Measurements from ENCODE around the gene TCF12.

TCF12 gene

DNA sequence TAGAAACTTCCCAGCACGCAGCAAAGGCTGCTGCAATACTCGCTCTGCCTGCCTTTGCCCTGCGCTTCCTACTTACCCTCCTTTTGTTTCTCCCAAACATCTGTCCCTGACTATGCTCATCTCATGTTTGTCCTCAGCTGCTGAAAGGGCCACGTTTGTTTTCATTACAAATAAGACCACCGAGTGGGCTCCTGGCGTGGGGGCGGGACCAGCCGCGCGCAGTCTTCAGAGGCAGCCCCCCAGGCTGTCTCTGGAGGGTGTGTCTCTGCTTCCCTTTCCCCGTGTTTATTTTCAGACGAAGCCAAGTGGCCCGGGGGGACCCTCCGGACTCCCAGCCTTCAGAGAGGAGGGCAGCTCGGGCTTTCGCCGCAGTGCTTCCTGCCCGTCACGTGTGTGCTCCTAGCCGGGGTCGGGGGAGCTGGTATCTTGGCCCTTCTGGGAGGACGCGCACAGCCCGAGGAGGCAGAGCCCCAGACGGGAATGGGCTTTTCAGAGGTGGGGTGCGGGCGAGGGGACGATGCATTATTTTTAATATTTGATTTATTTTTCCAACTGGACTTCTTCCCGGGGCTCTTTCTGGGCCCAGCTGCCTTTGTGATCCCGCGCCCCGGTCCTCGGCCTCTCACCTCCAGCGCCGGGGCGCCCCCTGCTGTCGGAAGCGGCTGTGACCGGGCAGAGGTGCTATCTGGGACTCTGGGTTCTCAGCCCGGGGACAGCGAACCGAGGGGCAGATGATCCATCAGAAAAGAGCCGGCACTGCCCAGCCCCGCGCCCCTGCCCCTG, 387.9 kb downstream of the TCF12 start:
- peak; percentile 68 to 87 for DNase-seq

DNA sequence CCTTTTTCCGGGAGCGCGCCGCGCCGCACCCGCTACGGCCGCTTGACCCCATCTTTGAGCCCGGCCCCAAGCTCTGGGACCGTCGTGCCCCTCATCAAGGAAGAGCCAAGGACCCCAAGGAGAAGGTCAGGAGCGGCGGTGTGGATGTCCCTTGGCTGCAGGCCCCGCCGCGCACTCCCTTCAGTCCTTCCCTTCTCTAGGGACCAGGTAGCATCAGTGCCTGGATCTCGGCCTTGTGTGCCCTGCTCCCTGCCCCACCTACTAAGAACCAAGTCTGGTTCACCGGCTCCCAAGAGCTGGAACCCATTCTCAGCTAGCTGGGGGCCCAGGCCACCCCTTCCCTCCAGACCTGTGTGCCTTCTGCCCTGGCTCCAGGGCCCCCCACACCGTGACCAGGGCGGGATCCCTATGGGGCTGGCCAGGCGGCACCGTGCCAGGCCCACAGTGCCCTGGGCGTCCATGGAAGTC, 388.5 kb downstream of the TCF12 start:
- DNase-seq, result peak in 1 of 2 experiments; percentile 42

DNA sequence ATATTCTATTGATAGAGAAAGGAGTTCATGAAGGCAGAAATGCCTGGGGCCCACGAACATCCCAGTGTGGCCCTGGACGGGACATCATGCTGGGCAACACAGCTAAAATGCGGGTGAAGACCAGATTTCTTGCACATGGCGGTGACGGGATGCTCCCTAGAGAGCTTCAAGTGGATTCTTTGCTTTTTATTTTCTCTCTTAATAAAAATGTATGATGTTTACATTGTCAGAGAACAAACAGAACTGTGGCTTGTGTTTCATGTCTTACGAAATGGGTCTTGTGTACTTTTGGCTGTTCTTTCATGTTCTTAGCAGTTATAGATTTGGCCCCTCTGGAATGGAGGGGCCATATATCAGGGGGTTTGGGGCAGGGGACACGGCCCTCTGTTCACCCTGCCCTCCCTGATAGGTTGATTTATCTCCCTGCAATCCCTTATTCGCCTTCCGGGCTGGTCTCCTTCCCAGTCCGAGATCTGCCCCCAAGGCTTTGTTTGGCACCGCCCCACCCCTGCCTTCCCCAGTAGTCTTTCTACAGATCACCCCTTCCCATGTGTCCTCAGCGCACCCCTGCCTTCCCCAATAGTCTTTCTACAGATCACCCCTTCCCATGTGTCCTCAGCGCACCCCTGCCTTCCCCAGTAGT, 389.2 kb downstream of the TCF12 start:
- DNase-seq, result no peak

DNA sequence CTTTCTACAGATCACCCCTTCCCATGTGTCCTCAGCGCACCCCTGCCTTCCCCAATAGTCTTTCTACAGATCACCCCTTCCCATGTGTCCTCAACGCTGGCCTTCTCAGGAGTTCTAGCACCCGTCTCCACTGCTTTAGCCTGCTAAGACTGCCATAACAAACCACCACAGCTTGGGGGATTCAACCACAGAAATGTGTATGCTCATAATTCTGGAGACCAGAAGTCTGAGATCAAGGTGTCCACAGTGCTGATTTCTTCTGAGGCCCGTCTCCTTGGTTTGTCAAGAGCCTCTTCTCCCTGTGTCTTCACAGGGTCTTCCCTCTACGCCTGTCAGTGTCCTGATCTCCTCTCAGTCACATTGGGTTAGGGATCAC, 389.7 kb downstream of the TCF12 start:
- DNase-seq, result no peak

DNA sequence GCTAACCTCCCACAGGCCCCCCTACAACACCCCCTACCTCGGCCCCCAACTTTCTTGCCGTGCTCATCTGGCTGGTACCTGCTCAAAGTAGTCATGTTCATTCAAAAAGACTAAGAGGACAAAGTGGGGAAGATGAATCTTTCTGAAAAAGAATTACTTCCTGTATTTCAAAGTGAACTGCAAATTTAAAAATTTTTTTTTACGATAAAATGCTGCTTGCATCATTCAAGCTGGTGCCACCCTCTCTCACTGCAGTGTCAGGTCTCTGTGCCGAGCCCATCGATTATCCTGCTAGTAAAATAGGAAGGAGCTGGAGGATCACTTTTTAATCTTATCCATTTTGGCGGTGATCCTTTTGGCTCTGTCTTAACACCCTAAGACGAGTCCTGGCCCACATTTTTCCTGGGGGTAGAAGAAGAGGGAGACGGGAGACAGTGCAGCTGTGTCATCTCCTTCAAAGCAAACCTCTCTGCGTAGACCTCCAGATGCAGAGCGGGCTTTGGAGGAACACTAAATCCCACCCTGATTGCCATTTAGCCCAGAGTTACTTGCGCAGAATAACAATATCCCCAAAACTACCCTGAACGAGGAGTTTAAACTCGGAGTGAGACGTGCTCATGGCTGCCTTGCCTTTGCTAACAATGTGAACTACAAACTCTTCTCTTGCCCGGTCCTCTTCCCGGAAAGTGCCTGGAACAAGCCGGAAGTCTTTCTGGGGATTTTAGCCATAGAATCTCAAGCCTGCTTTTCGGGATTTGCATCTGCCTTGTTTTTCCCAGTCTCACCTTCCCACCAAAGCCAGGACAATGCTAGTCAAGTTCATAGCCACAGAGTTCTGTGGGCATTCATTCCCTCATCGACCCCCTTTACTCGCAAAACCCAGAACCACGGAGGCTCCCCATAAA, 391.7 kb downstream of the TCF12 start:
- DNase-seq, result no peak

DNA sequence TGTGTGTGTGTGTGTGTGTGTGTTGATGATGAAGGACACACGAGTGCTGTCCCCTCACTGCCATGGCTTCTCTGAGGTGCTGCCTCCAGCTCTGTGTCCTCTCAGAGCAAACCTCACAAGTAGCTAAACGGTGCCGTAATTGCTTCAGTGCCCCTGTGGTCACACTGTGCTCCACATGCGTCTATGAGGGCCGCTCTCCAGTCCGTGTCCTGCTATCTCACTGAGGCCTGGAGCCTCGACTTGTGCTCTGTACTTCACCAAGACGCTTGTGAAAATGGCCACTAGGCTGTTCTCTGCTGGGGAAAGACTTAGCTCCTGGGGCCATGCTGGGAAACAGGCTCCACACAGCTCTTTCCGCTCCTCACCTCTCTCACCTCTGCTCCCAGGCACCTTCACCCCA, 392.4 kb downstream of the TCF12 start:
- no peak for DNase-seq

DNA sequence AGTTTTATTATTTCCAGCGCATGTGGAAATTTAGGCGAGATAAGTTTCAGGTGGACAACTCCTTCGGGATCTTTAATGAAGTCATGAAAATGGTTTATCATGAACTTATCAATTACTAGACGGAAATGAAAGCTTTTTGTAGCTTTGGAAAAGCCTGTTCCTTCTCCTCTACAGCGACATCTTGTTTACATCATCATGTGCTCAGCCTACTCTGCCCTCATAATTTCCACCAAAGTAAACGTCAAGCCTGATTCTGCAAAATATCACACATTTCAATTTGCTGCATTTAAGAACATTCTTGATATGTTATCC, 393.5 kb downstream of the TCF12 start:
- no peak for DNase-seq

DNA sequence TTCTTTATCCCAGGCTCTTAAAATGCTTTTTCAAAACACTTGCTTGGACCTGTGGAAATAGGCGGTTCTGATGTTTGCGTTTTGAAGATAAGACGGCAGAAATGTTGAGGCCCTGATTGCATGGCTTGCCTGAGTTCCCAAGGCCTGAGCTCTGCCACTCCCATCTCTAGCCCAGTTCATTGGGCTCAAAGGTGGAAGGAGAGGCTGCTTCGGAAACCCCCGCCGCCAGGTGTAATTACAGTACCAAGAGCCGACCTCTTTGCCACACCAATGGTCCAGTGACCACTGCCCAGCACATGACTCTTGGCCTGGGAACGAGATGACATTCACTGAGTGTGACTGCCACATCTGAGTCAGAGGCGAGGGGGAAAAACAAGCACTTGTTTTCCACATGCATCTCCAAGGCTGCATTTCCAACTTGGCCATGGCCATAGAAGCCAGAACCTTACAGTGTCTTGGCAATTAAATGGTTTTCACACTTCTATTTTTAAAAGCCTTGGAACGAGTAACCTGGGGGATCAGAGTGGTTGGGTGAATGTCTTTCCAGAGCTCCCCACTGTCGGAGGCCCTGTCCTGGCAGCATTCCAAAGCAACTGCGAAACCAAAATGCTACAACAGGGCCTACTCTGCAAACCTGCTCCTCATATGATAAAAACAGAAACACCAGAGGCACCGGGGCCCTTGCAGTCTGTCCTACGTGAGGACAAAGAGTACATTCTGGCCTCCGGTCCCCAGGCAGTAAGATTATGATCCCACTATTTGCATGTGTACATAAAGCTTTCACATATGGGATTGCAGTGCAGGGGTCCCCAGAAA, 394.1 kb downstream of the TCF12 start:
- peak; percentile 97 for DNase-seq

DNA sequence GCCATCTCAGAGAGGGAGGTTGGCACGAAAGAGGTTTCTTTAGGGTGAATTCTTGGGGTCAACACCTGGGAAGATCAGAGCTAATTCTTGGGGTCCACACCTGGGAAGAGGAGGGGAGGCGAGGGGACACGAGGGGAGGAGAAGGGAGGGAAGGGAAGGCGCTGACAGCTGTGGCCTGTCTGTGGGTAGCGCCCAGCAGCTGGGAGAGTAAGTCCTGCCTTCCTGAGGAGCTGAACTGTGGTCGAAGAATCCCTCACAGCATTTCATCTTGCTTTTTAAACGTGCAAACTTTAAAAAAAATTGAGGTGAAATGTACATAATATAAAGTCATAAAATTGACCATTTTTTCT, 394.7 kb downstream of the TCF12 start:
- DNase-seq, result peak; percentile 79 to 82

DNA sequence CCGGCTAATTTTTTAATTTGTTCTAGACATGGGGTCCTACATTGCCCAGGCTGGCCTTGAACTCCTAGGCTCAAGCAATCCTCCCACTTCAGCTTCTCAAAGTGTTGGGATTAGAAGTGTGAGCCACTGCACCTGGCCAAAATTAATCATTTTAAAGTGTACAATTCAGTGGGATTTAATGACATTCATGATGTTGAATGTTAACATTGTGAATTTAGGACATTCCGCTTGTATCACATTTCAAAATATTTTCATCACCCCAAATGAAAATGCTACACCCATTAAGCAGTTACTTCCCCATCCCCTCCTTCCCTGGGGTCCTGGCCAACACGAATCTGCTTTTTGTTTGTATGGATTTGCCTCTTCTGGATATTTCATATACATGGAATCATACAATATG, 395.8 kb downstream of the TCF12 start:
- no peak for DNase-seq

DNA sequence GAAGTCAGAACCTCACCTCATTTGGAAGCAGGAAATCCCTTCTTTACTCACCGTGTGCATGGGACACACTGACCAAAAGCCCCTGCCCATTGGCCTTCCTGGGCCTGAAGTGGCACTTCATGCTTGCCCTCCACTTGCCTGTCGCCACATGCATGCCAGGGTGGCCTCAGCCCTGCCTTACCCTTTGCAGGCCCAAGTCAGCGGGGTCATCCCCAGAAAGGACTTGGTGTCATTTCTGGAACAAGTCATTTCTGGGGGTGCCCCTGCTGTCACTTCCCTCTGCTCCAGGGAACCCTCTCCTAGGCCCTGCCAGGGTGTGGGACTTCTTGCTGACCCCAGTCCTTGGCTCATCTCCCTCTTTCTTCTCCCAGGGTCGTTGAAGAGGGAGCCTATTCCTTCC, 398.0 kb downstream of the TCF12 start:
- no peak for DNase-seq

DNA sequence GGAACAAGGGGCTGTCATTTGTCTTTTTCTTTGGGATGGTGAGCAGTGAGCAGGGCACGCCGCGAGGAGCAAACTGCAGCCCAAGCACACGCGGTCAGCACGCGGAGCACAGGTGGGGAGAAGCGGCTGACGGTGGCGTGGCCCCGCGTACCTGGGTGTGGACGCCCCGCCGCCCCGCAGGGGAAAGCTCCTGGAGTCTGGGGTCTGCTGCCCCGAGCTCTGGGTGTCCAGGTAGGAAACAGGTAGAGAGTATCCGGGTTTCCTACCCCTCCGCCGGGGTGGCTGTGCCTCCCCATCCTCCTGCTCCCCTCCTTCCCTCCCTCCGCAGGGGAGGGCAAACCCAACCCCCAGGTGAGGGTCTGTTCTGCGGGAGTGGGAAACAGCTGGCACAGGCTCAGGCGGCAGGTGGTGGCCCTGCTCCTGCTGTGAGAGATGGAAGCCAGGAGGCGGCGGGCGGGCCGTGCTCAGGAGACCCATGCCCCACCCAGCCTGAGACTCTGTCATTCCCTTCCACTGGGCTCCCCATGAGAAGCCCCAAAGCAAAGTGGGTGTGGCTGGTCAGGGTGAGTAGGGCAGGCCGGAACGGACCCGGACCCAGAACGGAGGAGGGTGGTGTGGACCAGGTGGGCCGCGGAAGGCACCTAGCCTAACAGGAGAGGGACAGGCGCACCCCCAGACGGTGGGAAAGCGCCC, 400.9 kb downstream of the TCF12 start:
- DNase-seq, result peak in 1 of 2 experiments; percentile 9

DNA sequence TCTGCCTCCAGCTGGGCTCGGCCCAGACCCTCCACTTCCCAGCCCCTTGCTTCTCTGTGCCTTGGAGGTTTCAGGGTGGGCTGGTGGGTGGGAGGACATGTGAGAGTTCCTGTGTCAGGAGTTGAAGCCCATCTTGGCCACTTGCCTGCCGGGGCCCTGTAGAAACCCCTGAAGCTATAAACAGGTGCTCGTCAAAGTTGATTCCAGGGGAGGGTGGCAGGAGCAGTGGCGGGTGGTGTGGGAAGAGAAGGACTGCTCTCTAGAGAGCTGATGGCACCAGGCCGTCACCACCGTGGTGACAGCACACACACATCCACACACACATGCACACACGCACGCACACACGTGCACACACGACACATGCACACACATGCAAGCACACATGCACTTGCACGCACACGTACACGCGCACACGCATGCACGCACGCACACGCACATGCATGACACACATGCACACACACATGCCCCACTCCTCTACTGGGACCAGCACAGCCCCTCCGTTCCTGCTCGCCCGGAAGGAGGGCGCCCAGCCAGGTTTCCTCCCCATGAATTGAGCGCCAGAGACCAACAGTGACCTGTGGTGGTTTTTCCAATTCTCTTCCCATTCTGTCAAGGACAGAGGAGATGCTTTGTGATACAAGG, 401.6 kb downstream of the TCF12 start:
- DNase-seq, result no peak

DNA sequence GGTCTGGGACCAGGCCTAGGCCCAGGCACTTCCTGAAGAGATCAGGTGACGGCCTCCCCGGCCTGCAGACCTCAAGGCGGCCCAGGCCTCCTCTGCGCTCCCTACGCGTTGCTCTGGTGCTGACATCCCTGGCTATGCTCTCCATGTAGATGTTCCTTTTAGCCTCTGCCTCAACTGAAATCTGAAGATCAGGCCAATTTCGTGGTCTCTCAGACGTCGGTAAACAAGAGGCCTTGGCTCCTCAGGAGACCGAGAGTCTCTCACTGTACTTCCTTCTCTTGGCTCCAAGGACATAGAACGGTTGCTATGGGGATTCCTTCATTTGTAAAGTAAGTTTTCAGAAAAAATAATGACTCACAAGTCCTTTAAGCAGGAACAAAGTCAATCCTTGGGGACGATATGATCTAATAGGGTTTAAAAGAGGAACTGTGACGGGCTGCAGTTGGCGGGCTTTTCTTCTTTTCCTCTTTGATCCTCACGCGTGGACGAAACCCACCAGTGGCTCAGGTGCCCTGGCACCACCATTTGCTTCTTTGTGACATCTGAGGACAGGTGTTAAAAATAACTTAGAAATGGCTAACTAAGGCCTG, 402.3 kb downstream of the TCF12 start:
- no peak for DNase-seq

DNA sequence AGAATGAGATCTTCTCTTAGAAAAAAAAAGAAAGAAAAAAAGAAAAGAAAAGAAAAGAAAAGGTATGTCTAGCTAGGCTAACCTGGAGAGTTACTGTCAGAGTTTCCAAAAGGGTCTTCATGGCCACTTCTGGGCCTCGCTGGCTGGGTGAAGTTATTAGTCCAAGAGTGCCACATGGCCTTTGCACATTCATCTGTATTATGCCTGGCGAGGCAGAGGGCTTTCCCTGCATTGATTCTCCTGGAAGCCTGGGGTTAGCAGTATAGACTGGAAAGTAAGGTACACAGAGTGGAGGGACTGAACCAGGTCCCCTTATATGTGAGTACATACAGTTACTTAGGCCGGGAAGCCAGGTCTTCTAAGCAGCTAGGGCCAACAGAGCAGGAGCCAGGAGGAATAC, 403.0 kb downstream of the TCF12 start:
- DNase-seq, result no peak

DNA sequence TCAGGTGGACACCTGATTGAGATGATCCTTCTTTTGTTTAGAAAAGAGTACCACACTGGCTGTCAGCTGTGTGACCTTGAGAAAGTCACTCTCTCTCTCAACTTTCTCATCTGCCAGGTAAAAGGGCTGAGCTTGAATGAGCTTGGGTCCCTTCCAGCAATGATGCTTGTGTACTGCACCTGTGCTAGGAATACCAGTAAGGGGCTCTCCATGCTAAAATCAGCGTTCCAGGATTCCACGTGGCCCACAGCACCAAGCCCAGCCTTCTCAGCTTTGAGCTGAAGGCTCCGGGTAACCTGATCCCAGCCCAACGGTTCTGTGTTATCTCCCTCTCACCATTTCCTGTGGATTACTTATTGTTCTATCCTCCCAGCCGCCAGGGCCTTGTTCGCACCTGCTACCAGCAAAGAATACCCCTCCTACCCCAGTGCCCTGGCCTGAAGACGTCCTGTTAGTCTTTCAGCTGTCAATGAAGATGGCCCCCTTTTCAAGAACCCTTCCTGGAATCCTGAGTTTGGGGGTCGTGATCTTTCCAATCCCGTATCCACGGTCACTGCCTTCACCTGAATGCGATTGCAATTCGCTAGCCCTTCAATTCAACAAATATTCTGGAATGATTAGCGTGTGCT, 403.6 kb downstream of the TCF12 start:
- peak; percentile 78 to 87 for DNase-seq

DNA sequence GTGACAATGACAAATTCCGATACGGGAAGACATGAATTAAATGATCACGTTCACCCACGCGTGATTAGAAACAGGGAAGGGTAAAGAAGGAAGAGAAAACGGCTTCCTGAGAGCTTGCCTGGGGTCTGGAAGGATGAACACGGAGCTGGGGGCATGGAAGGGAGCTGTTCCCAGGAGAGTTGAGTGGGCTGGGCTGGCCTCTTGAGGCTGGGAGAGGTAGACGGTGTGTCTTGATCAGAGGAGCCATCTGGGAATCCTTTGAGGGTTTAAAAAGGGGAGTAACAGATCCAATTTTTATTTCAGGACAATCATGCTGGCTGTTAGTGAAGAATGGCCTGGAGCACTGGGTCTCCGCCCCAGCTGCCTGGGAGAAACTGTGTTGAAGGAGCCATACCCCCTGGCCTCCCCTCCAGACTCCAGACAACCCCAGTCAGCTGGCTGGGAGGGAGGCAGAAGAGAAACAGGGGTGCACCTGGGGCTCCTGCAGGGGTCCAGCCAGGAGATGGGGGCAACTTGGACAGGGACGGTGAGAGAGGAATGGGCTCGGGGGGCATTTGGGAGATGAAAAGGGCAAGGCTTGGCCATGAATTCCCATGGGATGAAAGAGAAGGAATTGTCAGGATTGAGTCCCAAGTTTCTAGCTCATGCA, 404.3 kb downstream of the TCF12 start:
- peak; percentile 42 to 48 for DNase-seq

DNA sequence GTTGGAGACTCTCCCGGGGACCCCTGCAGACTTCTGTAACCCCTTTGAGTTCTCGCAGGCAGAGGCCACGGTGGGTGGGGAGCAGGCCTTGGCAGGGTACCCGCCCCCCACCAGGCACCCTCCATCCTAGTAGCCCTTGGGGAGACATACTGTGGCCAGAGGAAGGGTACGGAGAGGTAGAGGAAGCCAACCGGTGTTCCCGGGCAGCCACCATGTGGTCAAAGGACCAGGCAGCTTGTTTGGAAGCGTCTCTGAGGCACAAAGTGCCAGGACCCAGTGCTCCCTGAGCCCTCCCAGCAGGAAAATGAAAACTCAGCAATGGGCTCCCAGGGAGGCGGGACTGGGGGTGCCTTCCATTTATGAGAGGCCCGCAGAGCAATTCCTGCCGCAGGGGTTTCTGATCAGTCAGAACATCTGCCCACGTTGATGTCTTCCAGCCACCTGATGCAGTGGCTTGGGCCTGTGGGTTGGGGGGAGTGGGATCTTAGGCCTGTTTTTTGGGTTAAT, 404.9 kb downstream of the TCF12 start:
- no peak for DNase-seq

DNA sequence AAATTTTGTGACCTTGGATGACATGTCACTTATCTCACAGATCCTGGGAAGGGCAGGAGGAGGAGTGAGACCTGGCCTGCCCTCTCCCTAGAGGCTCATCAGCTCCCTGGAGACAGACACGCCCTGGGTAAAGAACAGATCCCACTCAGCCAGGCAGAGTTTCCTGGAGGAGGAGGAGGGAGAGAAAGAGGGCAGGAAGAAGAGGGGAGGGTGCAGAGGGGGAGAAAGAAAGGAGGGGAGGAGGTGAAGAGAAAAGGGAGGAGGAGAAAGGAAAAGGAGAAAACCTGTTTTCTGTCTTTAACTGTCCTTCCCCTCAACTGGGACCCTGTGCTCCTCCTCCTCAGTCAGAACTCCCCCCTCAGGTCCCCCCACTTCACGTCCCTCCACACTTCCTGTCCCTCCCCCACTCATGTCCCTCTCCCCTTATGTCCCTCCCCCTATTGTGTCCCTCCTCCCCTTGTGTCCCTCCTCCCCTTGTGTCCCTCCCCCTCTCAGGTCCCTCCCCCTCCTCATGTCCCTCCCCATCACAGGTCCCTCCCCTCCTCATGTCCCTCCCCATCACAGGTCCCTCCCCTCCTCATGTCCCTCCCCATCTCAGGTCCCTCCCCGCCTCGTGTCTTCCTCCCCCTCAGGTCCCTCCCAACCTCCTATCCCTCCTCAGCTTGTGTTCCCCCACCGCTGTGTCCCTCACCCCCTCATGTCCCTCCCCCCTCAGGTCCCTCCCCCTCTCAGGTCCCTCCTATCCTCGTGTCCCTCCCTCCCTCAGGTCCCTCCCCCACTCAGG, 405.6 kb downstream of the TCF12 start:
- peak; percentile 89 to 92 for DNase-seq

All from NCI-H526 (cell line).